GM10847 (cell line): ENCODE data around the gene IL27RA.
A peak's percentile ranks its signal among the peaks of the same experiment; 100 is the strongest.

Experiments used
- POLR2A ChIP-seq: IDR thresholded peaks from 2 replicates; pipeline ENCODE4 v1.6.1; 2011; ENCODE audit not compliant: insufficient read length; ENCODE audit errors: extremely low read depth

IL27RA gene

GRCh38 chr19:14061751-14062557, 30.4 kb downstream of the IL27RA start, which contains the start of gene PALM3:
TSS of gene PALM3 (minus strand) at chr19:14062076. CDS start at chr19:14061980, 96 bp downstream.
- TF ChIP-seq POLR2A, result no peak

GRCh38 chr19:14062558-14062855, 30.9 kb downstream of the IL27RA start:
- no peak for TF ChIP-seq POLR2A

GRCh38 chr19:14063105-14063504, 31.5 kb downstream of the IL27RA start:
- TF ChIP-seq POLR2A, result no peak

GRCh38 chr19:14066134-14066533, 34.6 kb downstream of the IL27RA start:
- no peak for TF ChIP-seq POLR2A

- no peak for TF ChIP-seq POLR2A
These were observed 38.9 kb downstream of the IL27RA start for GRCh38 chr19:14070268-14071050.

GRCh38 chr19:14072535-14073260, 41.1 kb downstream of the IL27RA start, which contains the start of gene MISP3:
TSS of gene MISP3 (plus strand) at chr19:14072786. CDS start at chr19:14073310, 524 bp downstream.
- no peak for TF ChIP-seq POLR2A

GRCh38 chr19:14073261-14073924, 41.8 kb downstream of the IL27RA start:
- TF ChIP-seq POLR2A, result peak; percentile 16

GRCh38 chr19:14073925-14074838, 42.6 kb downstream of the IL27RA start:
- no peak for TF ChIP-seq POLR2A

- no peak for TF ChIP-seq POLR2A
These were observed 46.8 kb downstream of the IL27RA start for GRCh38 chr19:14078411-14078810.

- TF ChIP-seq POLR2A, result peak; percentile 52
These were observed 49.6 kb downstream of the IL27RA start for GRCh38 chr19:14080887-14081796.

- TF ChIP-seq POLR2A, result no peak
These were observed 50.5 kb downstream of the IL27RA start for GRCh38 chr19:14081797-14082674.

GRCh38 chr19:14082675-14082960, 51.1 kb downstream of the IL27RA start:
- no peak for TF ChIP-seq POLR2A
